ENCODE data around the gene PLS3. TPM values are rescaled to one million over a fixed set of nuclear protein-coding genes. Genes with fewer than 3 reads are reported as not detected.

The PLS3 gene
- total and polyA plus RNA-seq, 9 of the 15 experiments (the other 6 are each of a cell fraction or from before 2014, with no cell fraction given), result 0.03 to 0.42 (median 0.03) TPM; not detected in 4

DNA sequence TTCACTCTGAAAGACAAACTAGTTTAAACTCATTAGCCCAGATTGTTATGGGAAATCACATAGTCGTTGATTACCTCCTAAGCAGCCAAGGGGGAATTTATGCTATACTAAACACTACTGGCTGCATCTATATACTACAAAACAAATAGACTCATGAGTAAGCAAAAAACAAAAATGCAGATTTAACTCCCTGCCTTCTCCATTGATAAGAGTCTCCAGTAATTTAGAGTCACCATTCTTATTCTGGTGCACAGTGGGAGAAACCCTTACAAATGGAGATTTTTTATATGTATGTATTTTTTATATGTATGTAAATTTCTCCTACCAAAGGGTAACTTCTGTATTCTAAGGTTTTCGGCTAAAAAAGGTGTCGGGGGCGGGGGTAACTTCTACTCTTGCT, 126.6 kb downstream of the PLS3 start:
- H3K4me1 ChIP-seq (replicated peaks in 1 of 2; ENCODE audit: control insufficient read depth in 2 of 2, insufficient read depth in 2 of 2, low read length in 2 of 2), result no peaks in the 10 kb centered on the region
- ATAC-seq (no peak), FAIRE-seq (no peak), DNase-seq (ENCODE audit: extremely low read depth in 1 of 4, low spot score in 3 of 4) (no peak)
- intact Hi-C loops (cut with micrococcal nuclease) (no loop called here), in situ Hi-C loops (cut with MboI) (loop anchor here (25.0 kb wide), 1 partner anchor 200 kb away; no protein-coding TSS in a partner anchor)
- H3K79me2 ChIP-seq (ENCODE audit: control insufficient read depth, insufficient read depth, low read length), result no peaks in the 10 kb centered on the region
- BruUV-seq (replicated peaks), result no TSS peak
- ChIA-PET CTCF (ENCODE audit: low intra/inter-chr PET ratio) (no interaction called here), POLR2A (interaction anchor here (0.7 kb wide), 1 partner anchor 29 kb away, joined by 3 read pairs; no protein-coding TSS in a partner anchor)
- H3K27me3 ChIP-seq (ENCODE audit: control insufficient read depth in 2 of 2, insufficient read depth in 2 of 2, low read length in 2 of 2), result no peaks in the 10 kb centered on the region
- WGBS (ENCODE audit: insufficient coverage, low coverage, missing lambda C conversion rate), result 2% methylated on average over 4 of the region's 4 CpGs
- no peak overlapping the region for H2AFZ ChIP-seq (ENCODE audit: low read depth, low read length)
- no peaks in the 10 kb centered on the region for H3K9me3 ChIP-seq (replicated peaks; ENCODE audit: control insufficient read depth, insufficient read depth, low read depth, low read length)
- no peaks in the 10 kb centered on the region for H3K36me3 ChIP-seq (ENCODE audit: control insufficient read depth, insufficient read depth, low read length)
- H3K9me1 ChIP-seq (ENCODE audit: control insufficient read depth, insufficient read depth, low read length), result no peaks in the 10 kb centered on the region
- no peak overlapping the region for H3K9ac ChIP-seq (ENCODE audit: insufficient read depth in 1 of 2, low read depth in 2 of 2, low read length in 2 of 2)
- no peak for TF ChIP-seq GMEB1 (CRISPR knock-in tag; IDR thresholded peaks at IDR 0.05)
- no peak for TF ChIP-seq PRPF4 (IDR thresholded peaks at IDR 0.05; ENCODE audit: insufficient read depth, low read depth, low read length, poor library complexity, severe bottlenecking)
- TF ChIP-seq ZNF316 (IDR thresholded peaks at IDR 0.05), result peak; percentile 28; the same call in 1 of the 2 replicates
- TF ChIP-seq MAFG (tag; conservative IDR thresholded peaks at IDR 0.05), result 0 out of 2 replicates have a peak, but pooled peaks have one; percentile 15
- no peaks in the 10 kb centered on the region for H4K20me1 ChIP-seq (replicated peaks; ENCODE audit: control insufficient read depth, insufficient read depth, low read length)
- H3K27ac ChIP-seq (ENCODE audit: extremely low read depth, low read depth, low read length), result no peak overlapping the region
- no peak overlapping the region for H3K4me3 ChIP-seq
- no peak overlapping the region for H3K4me2 ChIP-seq (ENCODE audit: insufficient read depth, low read length)
